GM18519 (cell line): ENCODE measurements around the gene CFAP99.
"Not testable (repeated sequence)": the region's sequence is repeated elsewhere in the genome, so short reads cannot be mapped to it uniquely, and the experiment has no call there.

Experiments
- ATAC-seq: cut with Tn5 transposase; IDR thresholded peaks from one replicate; pipeline ENCODE4 v1.9.1; 2021; ENCODE audit warnings: mild to moderate bottlenecking, moderate library complexity; ENCODE audit not compliant: unreplicated experiment, low FRiP score

The CFAP99 gene

GRCh38 chr4:2465032-2465431 is 46.3 kb downstream of the CFAP99 start:
- ATAC-seq = no peak

- not testable (repeated sequence) for ATAC-seq
Observed at GRCh38 chr4:2465544-2465943, 46.8 kb downstream of the CFAP99 start.

- peak; percentile 56 for ATAC-seq
Observed at GRCh38 chr4:2468456-2469191, 49.9 kb downstream of the CFAP99 start, which contains the start of gene RNF4. RNF4 (plus strand) TSS chr4:2469106; CDS start chr4:2490494, 21,388 bp downstream.

GRCh38 chr4:2469192-2469984 is 50.6 kb downstream of the CFAP99 start:
- peak; percentile 30 for ATAC-seq

GRCh38 chr4:2470791-2471190 is 52.0 kb downstream of the CFAP99 start:
- no peak for ATAC-seq

GRCh38 chr4:2472187-2472586 is 53.4 kb downstream of the CFAP99 start:
- ATAC-seq = no peak

GRCh38 chr4:2478229-2478628 is 59.5 kb downstream of the CFAP99 start:
- ATAC-seq = no peak

- no peak for ATAC-seq
Observed at GRCh38 chr4:2480649-2481048, 61.9 kb downstream of the CFAP99 start.

GRCh38 chr4:2482192-2482591 is 63.4 kb downstream of the CFAP99 start:
- no peak for ATAC-seq

- peak; percentile 35 for ATAC-seq
Observed at GRCh38 chr4:2482693-2483092, 63.9 kb downstream of the CFAP99 start.

GRCh38 chr4:2483237-2483636 is 64.5 kb downstream of the CFAP99 start:
- no peak for ATAC-seq

- ATAC-seq = no peak
Observed at GRCh38 chr4:2484185-2484584, 65.4 kb downstream of the CFAP99 start.

GRCh38 chr4:2484993-2485392 is 66.2 kb downstream of the CFAP99 start:
- no peak for ATAC-seq

GRCh38 chr4:2485956-2486355 is 67.2 kb downstream of the CFAP99 start:
- ATAC-seq = no peak

- no peak for ATAC-seq
Observed at GRCh38 chr4:2486981-2487380, 68.2 kb downstream of the CFAP99 start.

- ATAC-seq = no peak
Observed at GRCh38 chr4:2487632-2488031, 68.9 kb downstream of the CFAP99 start.

- no peak for ATAC-seq
Observed at GRCh38 chr4:2489081-2489805, 70.5 kb downstream of the CFAP99 start.

- ATAC-seq = no peak
Observed at GRCh38 chr4:2489841-2490552, 71.2 kb downstream of the CFAP99 start.

- no peak for ATAC-seq
Observed at GRCh38 chr4:2492970-2493369, 74.2 kb downstream of the CFAP99 start.

GRCh38 chr4:2494992-2495391 is 76.2 kb downstream of the CFAP99 start:
- no peak for ATAC-seq
